Right lobe of liver (tissue), 4 donors: ENCODE measurements around the gene HNRNPD.

ENCODE experiments used
- POLR2A ChIP-seq: fragments of 450-650 bp; IDR thresholded peaks from one replicate; pipeline ENCODE4 v1.6.1; 2017; ENCODE audit warnings: antibody characterized with exemption, mild to moderate bottlenecking
- TF ChIP-seq, protein P1 (sequence below), 4 donors: fragments of 200-600 bp in 3 of 4; fragments of 450-650 bp in 1 of 4; IDR thresholded peaks; one replicate each; pipeline versions ENCODE4 v1.5.1 to v1.8.0; 2016 to 2022; ENCODE audit warnings: antibody characterized with exemption in 4 of 4, mild to moderate bottlenecking in 2 of 4
- donor health status: DM: no; HTN: no; CAD: no.
- donor health status: DM: no; HTN: no; CAD: no.
- donor health status: DM: no; HTN: yes; CAD: no.

DNA sequence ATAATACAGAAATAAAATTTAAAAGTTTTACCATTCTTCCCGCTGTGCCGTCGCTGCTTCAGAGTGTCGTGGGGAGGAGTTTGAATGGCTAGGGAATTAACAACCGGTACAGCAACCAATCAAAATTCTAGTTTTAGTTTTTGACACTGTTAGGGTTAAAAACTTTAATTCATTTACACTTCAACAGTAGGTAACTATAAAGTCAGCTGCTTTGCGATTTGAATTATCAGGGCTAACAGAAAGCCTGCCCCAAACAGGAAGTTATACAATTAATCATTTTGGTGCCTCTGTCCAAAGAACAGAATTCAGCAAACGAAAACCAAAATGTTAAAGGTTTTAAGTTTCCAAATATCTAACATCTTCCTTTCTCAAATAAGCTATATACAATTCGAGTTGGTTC lies 2.3 kb downstream of the HNRNPD start:
- TF ChIP-seq, protein P1, sequence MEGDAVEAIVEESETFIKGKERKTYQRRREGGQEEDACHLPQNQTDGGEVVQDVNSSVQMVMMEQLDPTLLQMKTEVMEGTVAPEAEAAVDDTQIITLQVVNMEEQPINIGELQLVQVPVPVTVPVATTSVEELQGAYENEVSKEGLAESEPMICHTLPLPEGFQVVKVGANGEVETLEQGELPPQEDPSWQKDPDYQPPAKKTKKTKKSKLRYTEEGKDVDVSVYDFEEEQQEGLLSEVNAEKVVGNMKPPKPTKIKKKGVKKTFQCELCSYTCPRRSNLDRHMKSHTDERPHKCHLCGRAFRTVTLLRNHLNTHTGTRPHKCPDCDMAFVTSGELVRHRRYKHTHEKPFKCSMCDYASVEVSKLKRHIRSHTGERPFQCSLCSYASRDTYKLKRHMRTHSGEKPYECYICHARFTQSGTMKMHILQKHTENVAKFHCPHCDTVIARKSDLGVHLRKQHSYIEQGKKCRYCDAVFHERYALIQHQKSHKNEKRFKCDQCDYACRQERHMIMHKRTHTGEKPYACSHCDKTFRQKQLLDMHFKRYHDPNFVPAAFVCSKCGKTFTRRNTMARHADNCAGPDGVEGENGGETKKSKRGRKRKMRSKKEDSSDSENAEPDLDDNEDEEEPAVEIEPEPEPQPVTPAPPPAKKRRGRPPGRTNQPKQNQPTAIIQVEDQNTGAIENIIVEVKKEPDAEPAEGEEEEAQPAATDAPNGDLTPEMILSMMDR (IDR thresholded peaks at IDR 0.05), result no peak
- no peak for TF ChIP-seq POLR2A
